ENCODE results near the gene SETBP1.

- TF ChIP-seq POLR2AphosphoS5 (IDR thresholded peaks at IDR 0.05): no peak
- TF ChIP-seq POLR2A (IDR thresholded peaks at IDR 0.05): no peak
- TF ChIP-seq CTCF (IDR thresholded peaks at IDR 0.05): no peak
Measured at GRCh38 chr18:44681076-44681970, 635 bp downstream of the SETBP1 start.
